Gastrocnemius medialis (tissue), 4 donors: ENCODE data around the gene CREBRF. TPM values are rescaled to one million over a fixed set of nuclear protein-coding genes. Genes with fewer than 3 reads are reported as not detected.

Source experiments
- ATAC-seq, 2 donors: fragments of 150-250 bp; one replicate each; pipeline ENCODE4 v1.9.1; 2016
- DNase-seq, 2 donors: peaks; one replicate each; pipeline ENCODE4 v3.0.0-alpha.2; 2019
- H3K27ac ChIP-seq, 4 donors: fragments of 200-600 bp; sonication (generic); 1 replicate in 1 of 4; 2 replicates in 3 of 4; pipeline ENCODE4 v1.5.1; 2016 to 2018; ENCODE audit warnings: mild to moderate bottlenecking in 2 of 4, moderate library complexity in 1 of 4
- H3K27me3 ChIP-seq, 3 donors: fragments of 200-600 bp; sonication (generic) in 2 of 3; 1 replicate in 1 of 3; 2 replicates in 2 of 3; pipeline versions ENCODE4 v1.5.1 to v1.6.0; 2016 to 2019; ENCODE audit warnings: mild to moderate bottlenecking in 1 of 3, moderate library complexity in 1 of 3
- H3K36me3 ChIP-seq, 2 donors: fragments of 200-600 bp; sonication (generic) in 1 of 2; one replicate each; pipeline ENCODE4 v1.5.1; 2017 to 2018
- H3K4me1 ChIP-seq, 2 donors: fragments of 200-600 bp; sonication (generic) in 1 of 2; one replicate each; pipeline ENCODE4 v1.5.1; 2016 to 2017; ENCODE audit warnings: mild to moderate bottlenecking in 2 of 2
- H3K4me3 ChIP-seq, 4 donors: fragments of 200-600 bp; sonication (generic) in 3 of 4; 1 replicate in 1 of 4; 2 replicates in 3 of 4; pipeline ENCODE4 v1.5.1; 2016 to 2019; ENCODE audit warnings: mild to moderate bottlenecking in 2 of 4
- H3K9me3 ChIP-seq, 3 donors: fragments of 200-600 bp; sonication (generic) in 2 of 3; 1 replicate in 1 of 3; 2 replicates in 2 of 3; pipeline ENCODE4 v1.5.1; 2016 to 2019
- POLR2A ChIP-seq, 2 donors: fragments of 450-650 bp; IDR thresholded peaks; one replicate each; pipeline ENCODE4 v1.6.1; 2017; ENCODE audit warnings: antibody characterized with exemption in 2 of 2, mild to moderate bottlenecking in 2 of 2, moderate library complexity in 2 of 2
- in situ Hi-C, 4 donors: fragments of 200-750 bp; cut with MboI; loops; one replicate each; pipeline versions ENCODE4 v1.15.0 to v1.8.0; 2017; ENCODE audit warnings: low sequenced_read_pairs in 4 of 4
- intact Hi-C: fragments of 100-400 bp; cut with DNase I; formaldehyde crosslinking; loops from one replicate; pipeline ENCODE4 v1.15.1; 2023; ENCODE audit warnings: low total_unique reads
- total RNA-seq, 4 donors: library from RNA; depleted of rRNA; stranded (reverse); fragments of >200 nt; gene quantifications; one replicate each; pipeline versions ENCODE4 v1.1.0 to v1.2.3, GENCODE V29; 2016
- TF ChIP-seq, protein P1 (sequence below), 5 experiments: fragments of 450-650 bp in 3 of 5; fragments of 200-600 bp in 2 of 5; sonication (generic) in 2 of 5; IDR thresholded peaks in 4 of 5; conservative IDR thresholded peaks in 1 of 5; 1 replicate in 4 of 5; 2 replicates in 1 of 5; pipeline ENCODE4 v1.5.1; 2016 to 2019; ENCODE audit warnings: antibody characterized with exemption in 5 of 5, mild to moderate bottlenecking in 3 of 5, moderate library complexity in 3 of 5

CREBRF gene
- total RNA-seq, 4 donors from 2014 or later, result 20.3 to 35.0 (median 25.5) TPM

GRCh38 chr5:173093606-173094005, 37.5 kb downstream of the CREBRF start:
- Histone ChIP-seq H3K27ac (peak overlapping the region; percentile 33 to 65 (median 46)), H3K27me3 (no peaks in the 10 kb centered on the region), H3K4me1 (peaks cover 30 to 39% of the 10 kb centered on the region in 2 donors), H3K36me3 (peaks cover 0 to 13% of the 10 kb centered on the region in 2 donors), H3K9me3 (no peaks in the 10 kb centered on the region), H3K4me3 (no peak overlapping the region)
- no peak for ATAC-seq
- no peak for TF ChIP-seq POLR2A (IDR thresholded peaks at IDR 0.05)
- TF ChIP-seq, protein P1, sequence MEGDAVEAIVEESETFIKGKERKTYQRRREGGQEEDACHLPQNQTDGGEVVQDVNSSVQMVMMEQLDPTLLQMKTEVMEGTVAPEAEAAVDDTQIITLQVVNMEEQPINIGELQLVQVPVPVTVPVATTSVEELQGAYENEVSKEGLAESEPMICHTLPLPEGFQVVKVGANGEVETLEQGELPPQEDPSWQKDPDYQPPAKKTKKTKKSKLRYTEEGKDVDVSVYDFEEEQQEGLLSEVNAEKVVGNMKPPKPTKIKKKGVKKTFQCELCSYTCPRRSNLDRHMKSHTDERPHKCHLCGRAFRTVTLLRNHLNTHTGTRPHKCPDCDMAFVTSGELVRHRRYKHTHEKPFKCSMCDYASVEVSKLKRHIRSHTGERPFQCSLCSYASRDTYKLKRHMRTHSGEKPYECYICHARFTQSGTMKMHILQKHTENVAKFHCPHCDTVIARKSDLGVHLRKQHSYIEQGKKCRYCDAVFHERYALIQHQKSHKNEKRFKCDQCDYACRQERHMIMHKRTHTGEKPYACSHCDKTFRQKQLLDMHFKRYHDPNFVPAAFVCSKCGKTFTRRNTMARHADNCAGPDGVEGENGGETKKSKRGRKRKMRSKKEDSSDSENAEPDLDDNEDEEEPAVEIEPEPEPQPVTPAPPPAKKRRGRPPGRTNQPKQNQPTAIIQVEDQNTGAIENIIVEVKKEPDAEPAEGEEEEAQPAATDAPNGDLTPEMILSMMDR (IDR thresholded peaks at IDR 0.05 in 4 of 5, conservative IDR thresholded peaks at IDR 0.05 in 1 of 5), result no peak
- no peak for DNase-seq
- intact Hi-C loops, result no loop called here
- in situ Hi-C loops, result no loop called here

- ATAC-seq, result no peak
These were observed 38.0 kb downstream of the CREBRF start for GRCh38 chr5:173094012-173094661.

DNA sequence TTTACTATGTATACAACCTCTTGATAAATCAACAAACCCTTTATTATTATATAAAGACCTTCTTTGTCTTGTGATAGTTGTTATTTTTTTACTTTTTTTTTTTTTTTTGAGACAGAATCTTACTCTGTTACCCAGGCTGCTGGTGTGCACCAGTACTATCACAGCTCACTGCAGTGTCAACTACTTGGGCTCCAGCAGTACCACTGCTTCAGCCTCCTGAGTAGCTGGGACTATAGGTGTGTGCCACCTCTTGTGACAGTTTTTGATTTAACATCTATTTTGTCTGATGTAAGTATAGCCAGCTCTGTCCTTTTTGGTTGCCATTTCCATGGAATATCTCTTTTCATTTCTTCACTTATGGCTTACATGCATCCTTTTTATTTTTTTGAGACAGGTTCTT, 42.6 kb downstream of the CREBRF start:
- in situ Hi-C loops, result no loop called here
- peaks cover 24 to 35% of the 10 kb centered on the region in 2 donors for H3K4me1 ChIP-seq
- H3K9me3 ChIP-seq, result no peaks in the 10 kb centered on the region
- H3K36me3 ChIP-seq, result peaks cover 0 to 13% of the 10 kb centered on the region in 2 donors
- intact Hi-C loops, result no loop called here
- DNase-seq (no peak), ATAC-seq (no peak)
- no peak for TF ChIP-seq POLR2A (IDR thresholded peaks at IDR 0.05)
- TF ChIP-seq, protein P1 (IDR thresholded peaks at IDR 0.05 in 4 of 5, conservative IDR thresholded peaks at IDR 0.05 in 1 of 5), result no peak
- no peak overlapping the region for H3K27ac ChIP-seq
- H3K27me3 ChIP-seq, result no peaks in the 10 kb centered on the region
- no peak overlapping the region for H3K4me3 ChIP-seq

More at GRCh38 chr5:173094012-173094661, 38.0 kb downstream of the CREBRF start:
- peaks cover 0 to 13% of the 10 kb centered on the region in 2 donors for H3K36me3 ChIP-seq
- H3K27me3 ChIP-seq, result no peaks in the 10 kb centered on the region
- in situ Hi-C loops, result no loop called here
- intact Hi-C loops, result no loop called here
- no peaks in the 10 kb centered on the region for H3K9me3 ChIP-seq
- H3K4me1 ChIP-seq, result peaks cover 30 to 43% of the 10 kb centered on the region in 2 donors
- DNase-seq, result no peak
- TF ChIP-seq, protein P1 (IDR thresholded peaks at IDR 0.05 in 4 of 5, conservative IDR thresholded peaks at IDR 0.05 in 1 of 5), result no peak
- no peak for TF ChIP-seq POLR2A (IDR thresholded peaks at IDR 0.05)
- peak overlapping the region; percentile 33 to 65 (median 46) for H3K27ac ChIP-seq
- no peak overlapping the region for H3K4me3 ChIP-seq

DNA sequence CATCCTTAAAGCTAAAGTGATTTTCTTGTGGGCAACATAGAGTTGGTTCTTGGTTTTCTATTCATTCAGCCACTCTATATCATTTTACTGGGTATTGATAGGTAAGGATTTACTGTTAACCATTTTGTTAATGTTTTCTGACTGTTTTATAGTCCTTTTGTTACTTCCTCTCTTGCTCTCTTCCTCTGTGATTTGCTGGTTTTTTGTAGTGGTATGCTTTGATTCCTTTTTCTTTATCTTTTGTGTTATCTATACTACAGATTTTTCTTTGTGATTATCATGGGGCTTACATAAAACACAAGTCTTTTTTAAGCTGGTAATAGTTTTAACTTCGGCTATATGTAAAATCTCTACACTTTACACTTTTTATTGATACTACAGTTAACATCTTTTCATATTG, 43.3 kb downstream of the CREBRF start:
- Histone ChIP-seq H3K27me3 (no peaks in the 10 kb centered on the region), H3K27ac (no peak overlapping the region), H3K4me1 (peaks cover 19 to 28% of the 10 kb centered on the region in 2 donors), H3K36me3 (peaks cover 0 to 13% of the 10 kb centered on the region in 2 donors), H3K4me3 (no peak overlapping the region), H3K9me3 (no peaks in the 10 kb centered on the region)
- ATAC-seq, result no peak
- TF ChIP-seq, protein P1 (IDR thresholded peaks at IDR 0.05 in 4 of 5, conservative IDR thresholded peaks at IDR 0.05 in 1 of 5), result no peak
- no peak for TF ChIP-seq POLR2A (IDR thresholded peaks at IDR 0.05)
- DNase-seq, result no peak
- intact Hi-C loops, result no loop called here
- in situ Hi-C loops, result no loop called here
